ENCODE measurements around the gene KCNJ11.

- TF ChIP-seq, protein P1, sequence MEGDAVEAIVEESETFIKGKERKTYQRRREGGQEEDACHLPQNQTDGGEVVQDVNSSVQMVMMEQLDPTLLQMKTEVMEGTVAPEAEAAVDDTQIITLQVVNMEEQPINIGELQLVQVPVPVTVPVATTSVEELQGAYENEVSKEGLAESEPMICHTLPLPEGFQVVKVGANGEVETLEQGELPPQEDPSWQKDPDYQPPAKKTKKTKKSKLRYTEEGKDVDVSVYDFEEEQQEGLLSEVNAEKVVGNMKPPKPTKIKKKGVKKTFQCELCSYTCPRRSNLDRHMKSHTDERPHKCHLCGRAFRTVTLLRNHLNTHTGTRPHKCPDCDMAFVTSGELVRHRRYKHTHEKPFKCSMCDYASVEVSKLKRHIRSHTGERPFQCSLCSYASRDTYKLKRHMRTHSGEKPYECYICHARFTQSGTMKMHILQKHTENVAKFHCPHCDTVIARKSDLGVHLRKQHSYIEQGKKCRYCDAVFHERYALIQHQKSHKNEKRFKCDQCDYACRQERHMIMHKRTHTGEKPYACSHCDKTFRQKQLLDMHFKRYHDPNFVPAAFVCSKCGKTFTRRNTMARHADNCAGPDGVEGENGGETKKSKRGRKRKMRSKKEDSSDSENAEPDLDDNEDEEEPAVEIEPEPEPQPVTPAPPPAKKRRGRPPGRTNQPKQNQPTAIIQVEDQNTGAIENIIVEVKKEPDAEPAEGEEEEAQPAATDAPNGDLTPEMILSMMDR (optimal IDR thresholded peaks at IDR 0.05 in 1 of 3, IDR thresholded peaks at IDR 0.05 in 1 of 3, conservative IDR thresholded peaks at IDR 0.05 in 1 of 3; ENCODE audit: extremely low read depth in 1 of 3, insufficient read depth in 2 of 3, low read length in 3 of 3) = no peak
- TF ChIP-seq EZH2 (IDR thresholded peaks at IDR 0.05; ENCODE audit: low read length) = no peak
These were observed 40.5 kb upstream of the KCNJ11 start for GRCh38 chr11:17428925-17429324.
